Activated T-cell treated with anti-CD3 and anti-CD28 coated beads, Interleukin-2, amount 50 U/mL, for 24 hours (primary cell): ENCODE data around the gene DCUN1D2.

Experiments
- DNase-seq: peaks from one replicate; pipeline ENCODE4 v3.0.0-alpha.2; 2020
- H3K27ac Mint-ChIP-seq: 2 replicates; pipeline ENCODE4 v1.8.0; 2020; ENCODE audit warnings: mild to moderate bottlenecking, mixed read lengths
- H3K27me3 Mint-ChIP-seq: 2 replicates; pipeline ENCODE4 v1.8.0; 2020; ENCODE audit warnings: mixed read lengths
- H3K36me3 Mint-ChIP-seq: 2 replicates; pipeline ENCODE4 v1.8.0; 2020; ENCODE audit warnings: low read depth, mixed read lengths
- H3K4me1 Mint-ChIP-seq: 2 replicates; pipeline ENCODE4 v1.8.0; 2020; ENCODE audit warnings: low read depth, mixed read lengths
- H3K4me3 Mint-ChIP-seq: 2 replicates; pipeline ENCODE4 v1.8.0; 2020; ENCODE audit warnings: mild to moderate bottlenecking, moderate library complexity, mixed read lengths
- H3K9me3 Mint-ChIP-seq: 2 replicates; pipeline ENCODE4 v1.8.0; 2020; ENCODE audit warnings: mixed read lengths

DCUN1D2 gene

DNA sequence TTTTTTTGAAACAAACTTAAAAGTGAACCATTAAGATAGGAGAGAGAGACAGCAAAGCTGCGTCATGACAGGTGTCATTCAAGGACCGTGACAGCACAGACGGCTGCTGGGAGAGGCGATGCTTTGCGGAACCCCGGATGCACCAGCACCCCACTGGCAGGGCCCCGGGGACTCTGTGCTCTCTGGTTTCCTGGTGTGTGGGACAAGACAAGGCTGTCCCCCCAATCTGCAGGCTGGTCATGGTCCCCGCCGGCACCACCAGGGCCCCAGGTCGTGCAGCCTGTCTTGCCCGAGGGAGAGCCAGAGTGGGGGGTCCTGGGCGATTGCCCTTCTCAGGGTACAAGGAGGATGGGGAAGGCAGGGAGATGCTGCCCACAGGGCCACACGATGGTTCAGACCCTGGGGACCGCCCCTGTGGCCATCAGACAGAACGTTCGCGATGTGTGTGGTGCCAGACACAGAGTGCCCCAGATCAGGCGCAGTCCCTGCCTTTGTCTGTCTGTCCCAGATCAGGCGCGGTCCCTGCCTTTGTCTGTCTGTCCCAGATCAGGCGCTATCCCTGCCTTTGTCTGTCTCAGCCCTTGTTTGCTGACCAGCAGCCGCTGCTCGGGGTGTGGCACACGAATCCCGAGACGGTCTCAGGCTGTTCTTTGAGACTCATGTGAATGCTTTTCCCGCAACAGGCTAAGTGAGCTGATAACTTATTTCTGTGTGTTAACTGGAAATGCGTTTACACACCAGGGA lies 73.3 kb downstream of the DCUN1D2 start:
- Mint-ChIP-seq H3K4me1 (no peaks in the 10 kb centered on the region), H3K9me3 (peaks cover 2% of the 10 kb centered on the region), H3K27me3 (peaks cover 14% of the 10 kb centered on the region), H3K4me3 (no peak overlapping the region), H3K27ac (no peak overlapping the region), H3K36me3 (no peaks in the 10 kb centered on the region)
- no peak for DNase-seq

GRCh38 chr13:113415825-113416224 lies 74.7 kb downstream of the DCUN1D2 start:
- Mint-ChIP-seq H3K4me1 (no peaks in the 10 kb centered on the region), H3K27ac (no peak overlapping the region), H3K27me3 (peaks cover 14% of the 10 kb centered on the region), H3K4me3 (no peak overlapping the region), H3K36me3 (no peaks in the 10 kb centered on the region), H3K9me3 (peaks cover 2% of the 10 kb centered on the region)
- DNase-seq, result no peak

DNA sequence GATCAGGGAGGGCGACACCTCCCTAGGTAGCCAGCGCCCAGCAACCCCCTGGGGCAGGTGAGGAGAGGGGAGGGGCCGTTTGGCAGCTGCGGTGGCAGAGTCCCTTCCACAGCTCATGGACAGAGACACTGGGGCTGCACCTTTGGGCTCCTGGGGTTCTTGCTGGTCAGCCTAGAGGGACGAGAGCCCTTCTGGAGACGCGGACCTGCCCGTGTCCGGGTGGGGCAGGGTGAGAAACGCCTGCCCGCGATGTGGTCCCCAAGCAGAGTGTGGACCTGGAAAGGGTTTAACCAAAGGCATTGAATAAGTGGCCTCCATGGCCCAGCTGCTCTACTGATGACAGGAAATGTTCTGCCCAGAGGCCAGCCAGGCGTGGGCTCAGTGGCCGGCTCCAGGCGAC lies 75.5 kb downstream of the DCUN1D2 start:
- Mint-ChIP-seq H3K4me3 (no peak overlapping the region), H3K27ac (no peak overlapping the region), H3K36me3 (no peaks in the 10 kb centered on the region), H3K27me3 (peaks cover 11% of the 10 kb centered on the region), H3K9me3 (peaks cover 2% of the 10 kb centered on the region), H3K4me1 (no peaks in the 10 kb centered on the region)
- DNase-seq, result no peak

DNA sequence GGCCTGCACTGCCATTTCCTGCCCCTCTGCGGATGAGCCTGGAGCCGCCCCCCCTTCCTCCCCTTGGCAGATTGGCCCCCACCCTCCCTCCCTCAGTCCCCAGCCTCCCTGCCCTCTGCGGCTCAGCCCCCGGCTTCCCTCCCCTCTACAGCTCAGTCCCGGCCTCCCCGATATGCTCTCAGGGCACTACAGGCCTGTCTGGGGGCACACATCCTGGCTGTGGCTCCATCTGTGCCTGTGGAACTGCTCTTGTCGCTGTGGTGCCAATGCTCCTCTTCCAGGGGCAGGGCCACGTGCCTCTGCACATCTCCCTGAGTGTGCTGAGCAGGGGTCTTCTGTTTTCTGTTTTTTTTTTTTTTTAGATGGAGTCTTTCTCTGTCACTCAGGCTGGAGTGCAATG lies 76.2 kb downstream of the DCUN1D2 start:
- no peaks in the 10 kb centered on the region for H3K36me3 Mint-ChIP-seq
- DNase-seq, result no peak
- H3K4me3 Mint-ChIP-seq, result no peak overlapping the region
- H3K4me1 Mint-ChIP-seq, result no peaks in the 10 kb centered on the region
- H3K27ac Mint-ChIP-seq, result no peak overlapping the region
- H3K9me3 Mint-ChIP-seq, result peaks cover 2% of the 10 kb centered on the region
- peaks cover 7% of the 10 kb centered on the region for H3K27me3 Mint-ChIP-seq

DNA sequence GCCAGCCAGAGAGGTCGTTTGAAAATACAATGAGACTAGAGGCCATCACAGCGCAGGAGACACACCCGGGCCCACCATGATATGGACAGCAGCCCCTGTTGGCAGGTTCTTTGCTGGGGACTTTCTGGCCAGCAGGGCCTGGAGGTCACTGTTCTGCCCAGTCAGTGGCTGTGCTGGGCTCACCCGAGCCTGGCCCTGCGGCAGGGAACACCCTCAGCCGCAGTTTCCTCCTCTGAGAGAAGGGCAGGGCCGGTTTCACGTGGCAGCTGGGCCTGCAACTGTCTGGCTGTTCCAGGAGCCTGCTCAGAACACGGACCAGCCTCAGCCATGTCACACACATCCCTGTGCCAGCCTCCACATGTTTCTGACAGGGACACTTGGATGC lies 76.6 kb downstream of the DCUN1D2 start:
- no peak overlapping the region for H3K27ac Mint-ChIP-seq
- H3K36me3 Mint-ChIP-seq, result no peaks in the 10 kb centered on the region
- no peak overlapping the region for H3K4me3 Mint-ChIP-seq
- peaks cover 2% of the 10 kb centered on the region for H3K9me3 Mint-ChIP-seq
- peaks cover 9% of the 10 kb centered on the region for H3K27me3 Mint-ChIP-seq
- DNase-seq, result no peak
- H3K4me1 Mint-ChIP-seq, result no peaks in the 10 kb centered on the region

GRCh38 chr13:113413178-113413897 lies 77.2 kb downstream of the DCUN1D2 start:
- Mint-ChIP-seq H3K4me1 (no peaks in the 10 kb centered on the region), H3K9me3 (peaks cover 2% of the 10 kb centered on the region), H3K36me3 (no peaks in the 10 kb centered on the region), H3K27me3 (peaks cover 11% of the 10 kb centered on the region), H3K27ac (no peak overlapping the region), H3K4me3 (no peak overlapping the region)
- DNase-seq, result no peak

GRCh38 chr13:113412440-113412839 lies 78.1 kb downstream of the DCUN1D2 start:
- Mint-ChIP-seq H3K9me3 (peaks cover 2% of the 10 kb centered on the region), H3K27me3 (peaks cover 17% of the 10 kb centered on the region), H3K36me3 (no peaks in the 10 kb centered on the region), H3K4me3 (no peak overlapping the region), H3K27ac (no peak overlapping the region), H3K4me1 (no peaks in the 10 kb centered on the region)
- no peak for DNase-seq

DNA sequence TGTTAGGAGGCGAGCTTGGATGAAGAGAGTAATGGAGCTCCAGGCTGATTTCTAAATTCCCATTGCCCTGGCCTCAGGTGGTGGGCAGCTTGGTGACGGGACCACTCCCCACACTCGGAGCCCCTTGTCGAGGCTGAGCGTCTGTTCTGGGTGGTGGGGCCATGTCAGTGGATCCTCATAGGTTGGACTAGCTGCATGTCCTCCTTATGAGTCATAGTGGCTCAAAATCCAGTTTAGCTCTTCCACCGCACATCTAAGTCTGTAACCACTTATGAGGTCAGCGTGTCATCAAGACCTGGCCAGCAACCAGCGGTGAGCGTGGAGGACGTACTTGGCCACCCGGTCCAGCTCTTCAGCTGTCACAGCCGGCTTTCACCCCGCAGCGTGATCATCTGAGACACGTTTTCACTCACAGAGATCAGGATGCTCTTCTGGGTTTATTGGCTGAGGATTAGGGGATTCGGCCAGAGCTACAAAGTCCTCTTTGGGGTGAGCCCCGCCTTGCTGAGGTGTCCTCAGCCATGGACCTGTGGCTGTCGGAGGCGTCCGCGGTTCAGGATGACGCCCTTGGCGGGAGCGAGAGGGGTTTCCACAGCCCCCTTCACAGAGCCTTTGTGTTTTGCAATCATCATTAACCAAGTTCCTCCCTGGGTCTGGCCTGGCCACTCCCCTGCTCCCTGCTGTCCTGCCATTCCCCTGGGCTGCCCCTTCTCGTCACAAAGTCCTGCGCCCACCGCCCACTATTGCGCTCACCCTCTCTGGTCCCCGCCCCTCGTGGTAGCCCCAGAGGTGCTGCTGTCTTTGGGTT lies 79.1 kb downstream of the DCUN1D2 start:
- H3K27ac Mint-ChIP-seq, result no peak overlapping the region
- no peak for DNase-seq
- no peaks in the 10 kb centered on the region for H3K4me1 Mint-ChIP-seq
- peaks cover 19% of the 10 kb centered on the region for H3K27me3 Mint-ChIP-seq
- peaks cover 2% of the 10 kb centered on the region for H3K9me3 Mint-ChIP-seq
- no peak overlapping the region for H3K4me3 Mint-ChIP-seq
- H3K36me3 Mint-ChIP-seq, result no peaks in the 10 kb centered on the region

GRCh38 chr13:113410472-113411201 lies 79.9 kb downstream of the DCUN1D2 start:
- H3K9me3 Mint-ChIP-seq, result peaks cover 2% of the 10 kb centered on the region
- no peak for DNase-seq
- peaks cover 22% of the 10 kb centered on the region for H3K27me3 Mint-ChIP-seq
- no peak overlapping the region for H3K27ac Mint-ChIP-seq
- H3K4me3 Mint-ChIP-seq, result no peak overlapping the region
- no peaks in the 10 kb centered on the region for H3K4me1 Mint-ChIP-seq
- no peaks in the 10 kb centered on the region for H3K36me3 Mint-ChIP-seq

- no peaks in the 10 kb centered on the region for H3K4me1 Mint-ChIP-seq
- H3K4me3 Mint-ChIP-seq, result no peak overlapping the region
- H3K36me3 Mint-ChIP-seq, result no peaks in the 10 kb centered on the region
Measured at GRCh38 chr13:113408562-113408961, 81.9 kb downstream of the DCUN1D2 start.

GRCh38 chr13:113407531-113408393 lies 82.7 kb downstream of the DCUN1D2 start:
- Mint-ChIP-seq H3K27ac (no peak overlapping the region), H3K4me3 (no peak overlapping the region), H3K36me3 (no peaks in the 10 kb centered on the region), H3K27me3 (peaks cover 22% of the 10 kb centered on the region), H3K4me1 (no peaks in the 10 kb centered on the region), H3K9me3 (no peaks in the 10 kb centered on the region)
- no peak for DNase-seq

More at GRCh38 chr13:113408562-113408961, 81.9 kb downstream of the DCUN1D2 start:
- H3K27me3 Mint-ChIP-seq, result peaks cover 22% of the 10 kb centered on the region
- H3K9me3 Mint-ChIP-seq, result peaks cover 2% of the 10 kb centered on the region
- no peak for DNase-seq
- H3K27ac Mint-ChIP-seq, result no peak overlapping the region

GRCh38 chr13:113407103-113407530 lies 83.4 kb downstream of the DCUN1D2 start:
- no peak for DNase-seq
- H3K4me1 Mint-ChIP-seq, result no peaks in the 10 kb centered on the region
- no peaks in the 10 kb centered on the region for H3K36me3 Mint-ChIP-seq
- H3K4me3 Mint-ChIP-seq, result no peak overlapping the region
- no peak overlapping the region for H3K27ac Mint-ChIP-seq
- peaks cover 22% of the 10 kb centered on the region for H3K27me3 Mint-ChIP-seq
- H3K9me3 Mint-ChIP-seq, result no peaks in the 10 kb centered on the region

GRCh38 chr13:113406321-113407102 lies 84.0 kb downstream of the DCUN1D2 start:
- H3K4me3 Mint-ChIP-seq, result no peak overlapping the region
- H3K27me3 Mint-ChIP-seq, result peaks cover 22% of the 10 kb centered on the region
- H3K27ac Mint-ChIP-seq, result no peak overlapping the region
- no peaks in the 10 kb centered on the region for H3K4me1 Mint-ChIP-seq
- no peak for DNase-seq
- H3K36me3 Mint-ChIP-seq, result no peaks in the 10 kb centered on the region
- no peaks in the 10 kb centered on the region for H3K9me3 Mint-ChIP-seq
